Activated CD4-positive, alpha-beta T cell treated with anti-CD3 and anti-CD28 coated beads, Interleukin-2, amount 10 ng/mL, durations not matched to agents 24 days and 14 days (primary cell): ENCODE results near the gene SHC1. TPM values are rescaled to one million over a fixed set of nuclear protein-coding genes. Genes with fewer than 3 reads are reported as not detected.

Experiments used
- DNase-seq: peaks from one replicate; pipeline ENCODE4 v3.0.0; 2022
- H3K27ac Mint-ChIP-seq: one replicate; pipeline ENCODE4 v1.8.0; 2022; ENCODE audit warnings: mild to moderate bottlenecking, mixed read lengths
- H3K27me3 Mint-ChIP-seq: one replicate; pipeline ENCODE4 v1.8.0; 2022; ENCODE audit warnings: mixed read lengths
- H3K36me3 Mint-ChIP-seq: one replicate; pipeline ENCODE4 v1.8.0; 2022; ENCODE audit warnings: low read depth, mild to moderate bottlenecking, mixed read lengths
- H3K4me1 Mint-ChIP-seq: one replicate; pipeline ENCODE4 v1.8.0; 2021; ENCODE audit warnings: mixed read lengths
- H3K4me3 Mint-ChIP-seq: one replicate; pipeline ENCODE4 v1.8.0; 2022; ENCODE audit warnings: mild to moderate bottlenecking, moderate library complexity, mixed read lengths
- H3K9me3 Mint-ChIP-seq: one replicate; pipeline ENCODE4 v1.8.0; 2021; ENCODE audit warnings: mixed read lengths
- intact Hi-C: fragments of 100-400 bp; cut with micrococcal nuclease; formaldehyde crosslinking; loops from one replicate; pipeline ENCODE4 v1.15.1; 2023
- total RNA-seq: library from RNA; stranded (reverse); gene quantifications from 2 replicates; pipeline ENCODE4 v1.2.3, GENCODE V29; 2022

Gene SHC1
- total RNA-seq, 1 donor from 2014 or later, result 50.4 TPM

- peaks cover 21% of the 10 kb centered on the region for H3K36me3 Mint-ChIP-seq
- peak overlapping the region; percentile 96 for H3K27ac Mint-ChIP-seq
- intact Hi-C loops, result no loop called here
- DNase-seq, result peak; percentile 59
- peaks cover 56% of the 10 kb centered on the region for H3K4me1 Mint-ChIP-seq
- H3K27me3 Mint-ChIP-seq, result no peaks in the 10 kb centered on the region
- H3K4me3 Mint-ChIP-seq, result no peak overlapping the region
- no peaks in the 10 kb centered on the region for H3K9me3 Mint-ChIP-seq
Measured at GRCh38 chr1:154957091-154957657, 13.4 kb downstream of the SHC1 start.

DNA sequence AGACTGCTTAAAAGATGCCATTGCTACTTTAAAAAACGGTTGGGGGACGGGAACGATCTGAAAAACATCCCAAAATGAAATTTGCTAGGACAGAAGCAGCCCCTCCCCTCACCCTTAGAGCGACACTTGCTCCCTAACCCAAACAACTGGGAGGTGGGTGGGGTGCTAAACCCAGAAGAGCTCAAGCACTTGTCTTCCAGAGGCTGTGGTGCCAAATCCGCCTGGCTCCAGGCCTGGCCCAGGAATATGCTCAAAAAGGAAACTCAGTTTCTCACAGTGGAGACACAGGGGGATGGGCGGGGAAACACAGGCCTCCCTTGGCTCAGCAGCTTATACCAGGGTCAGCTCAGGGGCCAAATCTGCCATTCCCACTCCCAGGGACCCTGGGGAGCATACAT is 14.0 kb downstream of the SHC1 start:
- peaks cover 62% of the 10 kb centered on the region for H3K4me1 Mint-ChIP-seq
- H3K27me3 Mint-ChIP-seq, result no peaks in the 10 kb centered on the region
- no peaks in the 10 kb centered on the region for H3K9me3 Mint-ChIP-seq
- peak overlapping the region; percentile 87 for H3K4me3 Mint-ChIP-seq
- intact Hi-C loops, result loop anchor here (1.0 kb wide), 2 partner anchors 18 to 44 kb away; partner anchors contain the start of gene CKS1B
- H3K27ac Mint-ChIP-seq, result peak overlapping the region; percentile 96
- no peak for DNase-seq
- H3K36me3 Mint-ChIP-seq, result peaks cover 19% of the 10 kb centered on the region

- H3K4me1 Mint-ChIP-seq, result peaks cover 63% of the 10 kb centered on the region
- H3K4me3 Mint-ChIP-seq, result peak within 1 kb of the TSS; percentile 87
- no peaks in the 10 kb centered on the region for H3K9me3 Mint-ChIP-seq
- no peaks in the 10 kb centered on the region for H3K27me3 Mint-ChIP-seq
- H3K27ac Mint-ChIP-seq, result peak within 1 kb of the TSS; percentile 96
- DNase-seq, result peak; percentile 97
- peaks cover 23% of the 10 kb centered on the region for H3K36me3 Mint-ChIP-seq
- intact Hi-C loops, result loop anchor here (1.0 kb wide), 5 partner anchors 18 to 397 kb away; partner anchors contain the start of genes CKS1B and EFNA4
Measured at GRCh38 chr1:154955718-154956543, 14.6 kb downstream of the SHC1 start, which contains the start of gene PBXIP1. Gene PBXIP1 (minus strand): TSS chr1:154956099. CDS start chr1:154953721, 2,378 bp downstream.

DNA sequence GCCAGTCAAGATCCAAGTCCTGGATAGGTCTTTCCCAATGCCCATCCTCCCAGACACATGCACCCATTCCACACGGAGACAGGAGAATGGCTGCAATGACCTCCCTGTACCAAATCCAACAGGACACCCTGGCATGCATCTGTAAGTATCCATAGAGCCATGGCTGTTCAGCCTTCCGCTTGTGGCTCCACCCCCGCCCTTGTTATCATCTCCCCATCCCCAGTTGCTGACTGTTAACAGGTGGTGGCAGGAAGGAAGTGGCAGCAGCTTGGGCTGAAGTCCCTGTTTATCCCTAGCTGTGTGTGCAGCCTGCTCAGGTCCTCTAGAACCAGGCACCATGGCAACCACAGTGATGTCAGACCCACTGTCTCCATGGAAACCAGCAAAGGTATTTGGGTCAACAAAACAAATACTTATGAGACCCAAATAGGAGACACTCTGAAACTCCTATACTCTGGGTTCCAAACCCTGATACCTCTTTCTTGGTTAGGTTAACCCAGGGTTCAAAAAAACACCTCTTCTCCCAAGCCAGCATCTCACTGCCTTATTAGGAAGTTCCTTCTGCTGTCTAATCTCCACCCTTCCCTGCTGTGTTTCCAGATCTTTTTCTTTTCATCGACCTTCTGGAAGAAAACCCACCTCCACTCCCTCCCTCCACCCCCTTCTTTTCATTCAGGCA is 15.4 kb downstream of the SHC1 start:
- Mint-ChIP-seq H3K9me3 (no peaks in the 10 kb centered on the region), H3K36me3 (peaks cover 29% of the 10 kb centered on the region), H3K27me3 (no peaks in the 10 kb centered on the region), H3K4me3 (peak overlapping the region; percentile 87), H3K27ac (peak overlapping the region; percentile 96), H3K4me1 (peaks cover 64% of the 10 kb centered on the region)
- peak; percentile 98 for DNase-seq
- intact Hi-C loops, result loop anchor here (1.0 kb wide), 3 partner anchors 18 to 396 kb away; partner anchors contain the start of gene EFNA4

DNA sequence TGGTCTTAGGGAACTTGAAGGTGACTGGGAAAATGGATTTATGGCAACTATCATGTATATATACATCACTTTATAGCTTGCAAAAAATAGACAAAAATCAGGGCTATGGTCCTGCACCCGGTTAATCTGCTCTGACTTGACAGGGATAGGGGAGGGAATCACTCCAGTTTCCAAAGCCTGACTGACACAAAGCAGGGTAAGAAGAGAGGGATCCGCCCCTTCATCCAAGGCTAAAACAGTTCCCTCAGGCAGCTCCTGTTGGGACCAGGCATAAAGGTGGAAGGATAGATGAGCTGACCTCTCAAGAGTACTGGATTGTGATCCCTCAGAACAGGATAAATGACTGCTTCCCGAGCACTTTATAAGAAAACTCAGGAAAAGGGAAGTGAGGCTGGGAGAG is 16.0 kb downstream of the SHC1 start:
- no peak for DNase-seq
- Mint-ChIP-seq H3K4me3 (peak overlapping the region; percentile 87), H3K27me3 (no peaks in the 10 kb centered on the region), H3K36me3 (peaks cover 27% of the 10 kb centered on the region), H3K27ac (peak overlapping the region; percentile 96), H3K9me3 (no peaks in the 10 kb centered on the region), H3K4me1 (peaks cover 64% of the 10 kb centered on the region)
- intact Hi-C loops, result no loop called here

GRCh38 chr1:154953611-154954038 is 16.9 kb downstream of the SHC1 start:
- Mint-ChIP-seq H3K27ac (peak overlapping the region; percentile 96), H3K9me3 (no peaks in the 10 kb centered on the region), H3K36me3 (peaks cover 26% of the 10 kb centered on the region), H3K4me1 (peaks cover 66% of the 10 kb centered on the region), H3K27me3 (no peaks in the 10 kb centered on the region), H3K4me3 (peak overlapping the region; percentile 87)
- intact Hi-C loops, result no loop called here
- no peak for DNase-seq

GRCh38 chr1:154952664-154953063 is 17.9 kb downstream of the SHC1 start:
- DNase-seq, result peak; percentile 66
- Mint-ChIP-seq H3K27me3 (no peaks in the 10 kb centered on the region), H3K27ac (peak overlapping the region; percentile 96), H3K4me3 (peak overlapping the region; percentile 87), H3K36me3 (peaks cover 27% of the 10 kb centered on the region), H3K9me3 (no peaks in the 10 kb centered on the region), H3K4me1 (peaks cover 64% of the 10 kb centered on the region)
- intact Hi-C loops, result no loop called here

GRCh38 chr1:154951901-154952657 is 18.5 kb downstream of the SHC1 start:
- peaks cover 29% of the 10 kb centered on the region for H3K36me3 Mint-ChIP-seq
- peaks cover 62% of the 10 kb centered on the region for H3K4me1 Mint-ChIP-seq
- DNase-seq, result peak; percentile 88
- H3K27ac Mint-ChIP-seq, result peak overlapping the region; percentile 96
- H3K27me3 Mint-ChIP-seq, result no peaks in the 10 kb centered on the region
- H3K4me3 Mint-ChIP-seq, result peak overlapping the region; percentile 87
- intact Hi-C loops, result no loop called here
- no peaks in the 10 kb centered on the region for H3K9me3 Mint-ChIP-seq

DNA sequence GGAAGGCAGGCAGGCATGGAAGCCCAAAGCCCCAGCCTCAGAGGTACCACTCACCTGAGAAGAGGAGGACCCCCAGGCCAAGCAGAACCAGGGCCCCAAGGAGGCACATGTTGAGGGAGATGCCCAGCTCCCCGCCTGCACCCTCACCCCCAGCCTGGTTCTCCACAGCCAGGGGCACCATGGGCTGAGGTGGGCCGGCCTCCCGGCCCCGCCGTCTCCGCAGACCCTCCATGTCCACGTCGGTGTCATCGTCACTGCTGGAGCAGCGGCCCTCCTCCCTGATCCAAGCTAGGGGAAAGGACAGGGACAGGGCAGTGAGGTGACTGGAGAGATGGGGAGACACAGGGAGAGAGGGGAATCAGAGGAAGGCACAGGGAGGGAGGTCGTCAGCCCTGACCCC is 22.5 kb downstream of the SHC1 start:
- DNase-seq, result no peak
- Mint-ChIP-seq H3K9me3 (no peaks in the 10 kb centered on the region), H3K27me3 (no peaks in the 10 kb centered on the region), H3K4me1 (peaks cover 43% of the 10 kb centered on the region), H3K4me3 (no peak overlapping the region), H3K27ac (no peak overlapping the region), H3K36me3 (peaks cover 34% of the 10 kb centered on the region)
- intact Hi-C loops, result no loop called here

- intact Hi-C loops, result no loop called here
- Mint-ChIP-seq H3K4me1 (peaks cover 40% of the 10 kb centered on the region), H3K9me3 (no peaks in the 10 kb centered on the region), H3K4me3 (no peak overlapping the region), H3K36me3 (peaks cover 27% of the 10 kb centered on the region), H3K27me3 (no peaks in the 10 kb centered on the region), H3K27ac (peak overlapping the region; percentile 60)
- DNase-seq, result no peak
Measured at GRCh38 chr1:154945962-154946850, 24.3 kb downstream of the SHC1 start.

DNA sequence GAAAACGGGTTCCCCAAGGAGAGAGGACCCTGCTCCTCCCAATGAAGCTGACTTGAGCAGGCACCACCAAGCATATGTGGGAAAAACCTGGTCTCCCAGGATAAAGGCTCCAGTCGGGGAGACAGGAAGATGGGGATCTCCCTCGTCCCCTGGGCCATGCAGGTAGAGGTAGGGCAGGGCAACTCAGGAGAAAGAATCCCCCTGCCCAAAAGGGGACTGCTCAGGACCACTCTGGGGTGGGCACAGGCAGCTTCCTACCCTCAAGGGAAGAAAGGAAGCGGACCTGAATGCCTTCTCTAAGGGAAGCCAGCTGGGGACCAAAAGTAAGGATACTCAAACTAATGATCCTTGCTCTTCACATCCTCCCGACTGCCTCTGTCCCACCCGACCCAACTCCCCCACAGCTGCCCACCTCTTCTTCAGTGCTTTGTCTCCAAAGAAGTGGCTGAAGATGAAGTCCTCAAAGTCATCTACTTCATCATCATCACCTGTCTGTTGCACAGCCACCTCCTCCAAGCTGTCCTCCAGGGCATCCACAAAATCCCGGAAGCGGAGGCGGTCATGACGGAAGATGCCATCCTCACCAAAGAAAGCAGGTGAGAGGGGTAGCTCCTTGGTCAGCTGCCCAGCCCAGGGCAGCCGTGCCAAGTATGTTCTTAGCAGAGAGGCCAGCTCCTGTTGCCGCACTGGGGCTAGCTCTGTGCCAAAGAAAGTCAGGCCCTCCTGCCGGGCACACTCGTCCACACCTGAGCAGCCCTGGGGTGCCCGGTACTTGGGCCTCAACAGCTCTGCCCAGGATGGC is 25.2 kb downstream of the SHC1 start:
- DNase-seq, result no peak
- no peaks in the 10 kb centered on the region for H3K9me3 Mint-ChIP-seq
- no peak overlapping the region for H3K27ac Mint-ChIP-seq
- peaks cover 21% of the 10 kb centered on the region for H3K36me3 Mint-ChIP-seq
- peaks cover 42% of the 10 kb centered on the region for H3K4me1 Mint-ChIP-seq
- no peaks in the 10 kb centered on the region for H3K27me3 Mint-ChIP-seq
- intact Hi-C loops, result no loop called here
- H3K4me3 Mint-ChIP-seq, result no peak overlapping the region
